WERI-Rb-1 (cell line): Measurements from ENCODE around the gene RNF144B.
"Not testable (repeated sequence)": the region's sequence is repeated elsewhere in the genome, so short reads cannot be mapped to it uniquely, and the experiment has no call there.

Source experiments
- DNase-seq: peaks from one replicate; pipeline ENCODE4 v3.0.0-alpha.2; 2020
- H3K27ac ChIP-seq: fragments of 250-450 bp; sonication (Bioruptor Pico); 2 replicates; pipeline ENCODE4 v1.5.1; 2020; ENCODE audit warnings: mild to moderate bottlenecking, moderate library complexity
- H3K27me3 ChIP-seq: fragments of 250-450 bp; sonication (Bioruptor Pico); 2 replicates; pipeline ENCODE4 v1.5.1; 2021; ENCODE audit warnings: mild to moderate bottlenecking, low read depth, moderate library complexity; ENCODE audit not compliant: insufficient read depth, severe bottlenecking
- H3K36me3 ChIP-seq: fragments of 250-450 bp; sonication (Bioruptor Pico); 2 replicates; pipeline ENCODE4 v1.5.1; 2020; ENCODE audit warnings: mild to moderate bottlenecking, moderate library complexity
- H3K4me3 ChIP-seq: 2 replicates; pipeline ENCODE4 v1.5.1; 2011; ENCODE audit warnings: low read depth, mild to moderate bottlenecking, control low read depth, low read length
- H3K9me3 ChIP-seq: fragments of 250-450 bp; sonication (Bioruptor Pico); 2 replicates; pipeline ENCODE4 v1.5.1; 2021; ENCODE audit warnings: mild to moderate bottlenecking, moderate library complexity; ENCODE audit not compliant: severe bottlenecking
- CTCF ChIP-seq: IDR thresholded peaks from 2 replicates; pipeline ENCODE4 v1.5.1; 2011; ENCODE audit warnings: low read depth, mild to moderate bottlenecking, control low read depth, inconsistent platforms, low read length

The RNF144B gene

GRCh38 chr6:18393698-18394097 is 6.5 kb downstream of the RNF144B start:
- Histone ChIP-seq H3K27me3 (no peaks in the 10 kb centered on the region), H3K4me3 (no peak overlapping the region), H3K27ac (no peak overlapping the region), H3K9me3 (no peaks in the 10 kb centered on the region), H3K36me3 (no peaks in the 10 kb centered on the region)
- DNase-seq = no peak
- no peak for TF ChIP-seq CTCF

- no peak overlapping the region for H3K27ac ChIP-seq
- H3K9me3 ChIP-seq = no peaks in the 10 kb centered on the region
- no peak overlapping the region for H3K4me3 ChIP-seq
- H3K27me3 ChIP-seq = no peaks in the 10 kb centered on the region
- DNase-seq = no peak
- H3K36me3 ChIP-seq = no peaks in the 10 kb centered on the region
- TF ChIP-seq CTCF = no peak
Observed at GRCh38 chr6:18395177-18395855, 8.2 kb downstream of the RNF144B start.

- Histone ChIP-seq H3K27ac (no peak overlapping the region), H3K36me3 (no peaks in the 10 kb centered on the region), H3K9me3 (no peaks in the 10 kb centered on the region), H3K27me3 (no peaks in the 10 kb centered on the region), H3K4me3 (no peak overlapping the region)
- DNase-seq = no peak
- TF ChIP-seq CTCF = no peak
Observed at GRCh38 chr6:18395856-18396197, 8.7 kb downstream of the RNF144B start.

GRCh38 chr6:18397701-18398100 is 10.6 kb downstream of the RNF144B start:
- Histone ChIP-seq H3K36me3 (no peaks in the 10 kb centered on the region), H3K27me3 (no peaks in the 10 kb centered on the region), H3K9me3 (no peaks in the 10 kb centered on the region), H3K27ac (no peak overlapping the region), H3K4me3 (no peak overlapping the region)
- no peak for TF ChIP-seq CTCF
- DNase-seq = no peak

- H3K27me3 ChIP-seq, DNase-seq, H3K9me3 ChIP-seq, H3K36me3 ChIP-seq, H3K27ac ChIP-seq, H3K4me3 ChIP-seq: not testable (repeated sequence)
Observed at GRCh38 chr6:18398225-18398624, 11.1 kb downstream of the RNF144B start.

- no peak for TF ChIP-seq CTCF
Observed at GRCh38 chr6:18400831-18401446, 13.8 kb downstream of the RNF144B start.

GRCh38 chr6:18404965-18405364 is 17.8 kb downstream of the RNF144B start:
- DNase-seq, H3K36me3 ChIP-seq: not testable (repeated sequence)

More at GRCh38 chr6:18400831-18401446, 13.8 kb downstream of the RNF144B start:
- no peak for DNase-seq
- Histone ChIP-seq H3K9me3 (no peaks in the 10 kb centered on the region), H3K27me3 (no peaks in the 10 kb centered on the region), H3K27ac (no peak overlapping the region), H3K36me3 (no peaks in the 10 kb centered on the region), H3K4me3 (no peak overlapping the region)

More at GRCh38 chr6:18404965-18405364, 17.8 kb downstream of the RNF144B start:
- H3K9me3 ChIP-seq, H3K27ac ChIP-seq, H3K27me3 ChIP-seq, H3K4me3 ChIP-seq: not testable (repeated sequence)
